NAMALWA (cell line): ENCODE results near the gene TST.

Experiments
- DNase-seq: peaks from one replicate; pipeline ENCODE4 v3.0.0-alpha.2; 2015; ENCODE audit warnings: low spot score

The TST gene

GRCh38 chr22:37019309-37020191 is at the start of gene TST, which contains the start of gene MPST:
TSS of gene TST (minus strand) at chr22:37019447. CDS start at chr22:37018732, 715 bp downstream.
TSS of gene MPST (plus strand) at chr22:37019742. CDS start at chr22:37019837, 95 bp downstream.
- peak; percentile 55 for DNase-seq

DNA sequence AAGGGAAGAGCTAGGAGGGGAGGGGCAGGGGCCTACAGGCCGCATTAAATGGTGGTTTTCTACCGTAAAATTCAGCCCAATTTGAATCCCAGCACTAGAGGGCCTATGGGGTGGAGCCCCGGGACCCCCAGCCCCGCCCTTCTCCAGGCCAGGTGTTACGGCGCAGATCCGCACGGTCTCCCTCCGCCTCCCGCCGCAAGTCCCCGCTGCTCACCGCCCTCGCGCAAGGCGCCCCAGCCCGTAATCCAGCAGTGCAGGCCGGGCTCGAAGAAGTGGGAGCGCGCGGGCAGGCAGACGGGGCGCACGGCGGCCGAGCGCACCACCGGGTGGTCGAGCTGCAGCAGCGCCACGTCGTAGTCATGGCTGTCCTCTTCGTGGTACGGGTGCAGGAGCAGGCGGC is 49.6 kb upstream of the TST start:
- DNase-seq = no peak

- no peak for DNase-seq
Observed at GRCh38 chr22:37067428-37067827, 48.2 kb upstream of the TST start.

- DNase-seq = no peak
Observed at GRCh38 chr22:37065961-37066360, 46.7 kb upstream of the TST start.

DNA sequence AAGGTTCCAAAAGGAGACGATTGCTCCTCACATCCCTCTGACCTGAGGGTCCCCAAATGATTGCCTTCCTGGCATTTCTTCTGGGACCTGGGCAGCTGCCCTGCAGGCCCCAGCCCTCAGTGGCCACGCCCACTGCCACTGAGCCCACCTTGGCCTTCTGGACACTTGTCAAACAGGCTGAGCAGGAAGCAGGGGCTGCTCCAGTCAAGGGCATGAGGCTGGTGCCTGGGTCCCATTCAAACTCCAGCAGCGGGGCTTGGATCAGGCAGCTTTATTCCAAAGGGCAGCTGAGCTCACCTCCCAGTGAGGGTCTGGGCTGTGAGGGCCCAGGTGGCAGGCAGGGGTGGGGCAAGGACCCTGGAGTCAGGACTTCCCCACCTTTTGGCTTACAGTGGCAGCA is 45.9 kb upstream of the TST start:
- DNase-seq = no peak

DNA sequence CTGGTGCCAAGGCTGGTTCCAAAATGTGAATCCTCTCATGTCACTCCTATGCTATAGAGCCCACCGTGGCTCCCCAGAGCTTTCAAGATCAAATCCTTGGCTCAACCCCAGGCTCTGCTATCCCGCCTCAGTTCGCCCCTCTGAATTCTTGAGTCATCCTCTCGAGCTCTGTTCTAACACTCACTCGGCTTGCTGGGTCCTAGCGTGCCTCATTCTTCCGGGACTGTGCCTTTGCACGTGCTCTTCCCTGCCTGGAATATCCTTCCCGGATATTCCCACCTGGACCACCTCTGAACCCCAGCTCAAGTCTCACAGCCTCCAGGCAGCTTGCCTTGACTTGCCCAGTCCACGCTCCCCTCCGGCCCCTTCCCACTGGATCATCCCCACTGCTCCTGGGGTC is 45.3 kb upstream of the TST start:
- DNase-seq = no peak

GRCh38 chr22:37063431-37064420 is 44.5 kb upstream of the TST start:
- DNase-seq = no peak

DNA sequence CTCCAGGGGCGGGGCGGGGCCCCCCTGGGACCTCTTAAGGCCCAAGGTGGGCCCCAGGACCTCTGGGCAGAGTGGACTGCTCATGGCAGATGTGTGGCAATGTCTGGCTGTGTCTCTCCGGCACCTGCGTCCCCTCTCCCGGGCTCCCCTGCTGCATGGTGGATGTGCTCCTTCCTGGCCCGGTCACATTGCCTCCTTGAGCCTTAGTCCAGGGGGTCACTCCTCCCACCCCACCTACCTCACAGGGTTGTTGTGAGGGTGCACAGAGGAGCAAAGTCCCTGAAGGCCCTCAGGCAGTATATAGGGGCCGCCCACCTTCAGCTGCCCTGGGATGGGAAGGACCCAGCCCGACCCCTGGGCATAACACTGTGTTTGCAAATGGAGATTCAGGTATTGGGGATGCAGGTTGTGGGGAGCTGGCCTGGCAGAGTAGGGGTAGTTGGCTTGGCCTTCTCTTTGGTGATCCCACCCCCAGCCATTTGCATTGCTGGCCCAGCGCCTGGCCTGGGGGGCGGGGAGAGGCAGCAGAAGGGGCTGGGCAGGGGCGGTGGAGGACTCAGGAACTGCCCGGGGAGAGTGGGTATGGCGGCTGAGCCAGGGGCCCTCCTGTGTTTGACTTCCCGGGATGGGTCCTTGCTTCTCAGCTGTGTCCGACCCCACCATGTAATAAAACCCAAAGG is 43.6 kb upstream of the TST start:
- no peak for DNase-seq

- no peak for DNase-seq
Observed at GRCh38 chr22:37062376-37062675, 43.1 kb upstream of the TST start.

GRCh38 chr22:37061611-37062375 is 42.5 kb upstream of the TST start:
- no peak for DNase-seq

DNA sequence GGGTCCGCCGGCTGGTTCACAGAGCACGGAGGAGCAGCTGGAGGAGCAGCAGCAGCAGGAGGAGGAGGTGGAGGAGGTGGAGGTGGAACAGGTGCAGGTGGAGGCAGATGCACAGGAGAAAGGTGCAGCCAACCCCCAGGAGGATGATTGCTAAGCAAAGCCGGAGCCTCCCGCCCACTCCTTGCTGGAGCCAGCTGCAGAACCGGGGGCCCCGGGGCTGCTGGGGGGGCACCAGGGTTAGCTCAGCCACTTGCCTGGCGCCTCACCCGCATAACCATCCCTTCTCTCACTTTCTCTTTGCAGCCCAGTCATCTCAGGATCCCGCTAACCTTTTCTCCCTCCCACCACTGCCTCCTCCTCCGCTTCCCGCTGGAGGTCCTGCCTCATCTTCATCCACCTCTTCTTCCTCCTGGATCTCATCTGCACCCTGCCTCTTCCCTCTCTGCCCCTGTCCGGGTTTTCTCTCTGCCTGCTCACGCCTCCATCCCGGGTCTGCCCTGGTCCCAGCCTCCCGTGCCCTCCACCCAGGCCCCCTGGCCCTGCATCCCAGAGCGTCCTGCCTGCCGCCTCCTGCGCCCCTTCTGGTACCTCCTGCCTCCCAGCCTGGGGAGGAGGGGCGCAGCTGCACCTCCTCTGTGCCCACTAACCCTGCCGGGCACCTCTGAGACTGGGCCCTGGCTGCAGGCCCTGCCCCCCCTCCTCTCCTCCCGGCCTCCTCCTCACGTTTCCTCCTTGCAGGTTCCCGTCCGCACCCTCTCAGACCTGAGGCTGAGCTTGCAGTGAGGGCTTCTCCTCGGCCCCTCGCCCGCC is 41.8 kb upstream of the TST start:
- DNase-seq = no peak

DNA sequence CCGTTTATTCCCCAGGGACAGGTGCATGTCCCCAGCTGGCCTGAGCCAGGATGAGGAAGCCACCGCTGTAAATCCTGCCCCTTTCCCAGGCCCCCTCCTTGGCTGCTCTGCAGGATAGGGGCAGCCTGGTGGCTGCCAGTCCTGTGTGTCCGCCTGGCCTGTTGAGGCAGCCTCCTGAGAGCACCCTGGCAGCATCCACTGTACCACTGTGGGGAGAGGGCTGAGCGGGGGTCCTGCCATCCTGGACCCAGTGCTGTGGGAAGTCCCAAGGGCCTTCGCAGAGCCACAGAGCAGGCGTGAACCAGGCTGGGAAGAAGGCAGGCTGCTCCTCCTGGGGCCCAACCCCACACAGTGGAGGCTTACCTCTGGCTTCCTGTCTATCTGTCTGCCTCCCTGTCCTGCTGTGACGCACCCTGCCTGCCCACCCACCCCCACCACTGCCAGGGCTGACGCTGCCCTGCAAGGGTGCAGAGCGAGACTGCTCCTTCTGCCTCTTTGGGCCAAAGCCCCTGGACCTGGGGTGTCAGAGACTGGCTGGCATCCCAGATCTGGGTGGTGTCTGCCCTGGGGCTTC is 40.7 kb upstream of the TST start:
- DNase-seq = no peak

DNA sequence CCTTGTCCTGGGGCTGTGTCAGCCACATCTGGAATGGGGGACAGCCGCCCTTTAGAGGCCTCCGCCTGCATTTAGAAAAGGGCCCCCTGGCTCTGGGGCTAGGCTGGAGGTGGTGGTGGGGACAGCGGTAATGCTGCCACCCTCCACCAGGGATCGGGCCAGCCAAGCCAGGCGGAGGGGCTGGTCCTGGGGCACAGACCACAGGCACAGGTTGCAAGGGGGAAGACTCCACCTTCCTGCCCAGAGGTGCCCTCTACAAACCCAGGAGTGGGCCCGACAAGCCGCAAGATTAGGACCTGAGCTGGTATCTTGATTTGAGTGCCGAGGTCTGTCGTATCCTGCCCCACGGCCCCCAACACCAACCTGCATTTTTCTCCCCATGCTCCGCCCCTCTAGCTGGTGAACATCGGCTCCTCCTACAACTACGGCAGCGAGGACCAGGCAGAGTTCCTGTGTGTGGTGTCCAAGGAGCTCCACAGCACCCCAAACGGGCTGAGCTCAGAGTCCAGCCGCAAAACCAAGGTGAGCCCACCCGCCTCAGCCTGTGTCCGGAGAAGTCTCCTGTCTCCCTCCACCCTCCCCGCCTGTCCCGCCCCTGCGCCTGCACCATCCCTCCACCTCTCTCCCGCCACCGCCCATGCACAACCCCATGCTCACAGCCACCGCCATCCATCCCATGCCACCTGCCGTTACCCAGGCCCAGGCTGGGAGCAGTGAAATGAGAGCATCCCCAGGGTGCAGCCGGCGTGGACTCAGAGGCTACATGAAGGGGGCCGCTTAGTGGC is 39.9 kb upstream of the TST start:
- DNase-seq = no peak

DNA sequence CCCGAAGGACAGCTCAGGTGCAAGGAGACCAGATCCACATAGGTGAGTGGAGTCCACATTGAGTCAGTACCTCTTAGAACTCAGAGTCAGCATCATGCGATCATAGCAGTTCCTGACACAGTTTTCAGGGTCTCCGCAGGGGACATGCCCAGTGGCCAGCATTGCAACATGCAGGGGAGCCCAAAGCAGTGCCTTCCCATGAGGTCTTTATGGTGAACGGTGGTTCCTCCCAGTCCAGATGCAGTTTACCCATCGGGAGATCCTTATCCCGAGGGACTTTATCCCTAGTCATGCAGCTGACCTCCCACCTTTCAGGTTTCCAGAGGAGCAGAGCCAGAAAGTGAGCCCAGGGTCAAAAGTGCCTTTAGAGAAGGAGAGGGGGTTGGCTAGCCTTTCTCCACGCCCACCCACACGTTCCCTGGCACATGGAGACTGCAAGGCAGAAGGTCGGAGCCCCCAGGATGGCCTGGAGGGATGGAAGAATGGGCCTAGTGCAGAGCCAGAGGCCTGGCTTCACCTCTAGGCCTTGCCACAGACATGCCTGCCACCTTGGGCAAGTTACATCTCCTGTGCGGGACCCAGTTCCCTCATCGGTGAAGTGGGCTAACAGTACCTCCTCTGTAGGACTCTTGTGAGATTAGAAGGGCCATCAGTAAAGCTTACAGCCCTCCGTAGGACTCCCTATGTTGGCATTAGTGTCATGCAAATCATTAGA is 38.7 kb upstream of the TST start:
- no peak for DNase-seq

GRCh38 chr22:37057226-37057625 is 38.0 kb upstream of the TST start:
- DNase-seq = no peak

- no peak for DNase-seq
Observed at GRCh38 chr22:37056246-37056645, 37.0 kb upstream of the TST start.

- DNase-seq = no peak
Observed at GRCh38 chr22:37054600-37055365, 35.5 kb upstream of the TST start.

DNA sequence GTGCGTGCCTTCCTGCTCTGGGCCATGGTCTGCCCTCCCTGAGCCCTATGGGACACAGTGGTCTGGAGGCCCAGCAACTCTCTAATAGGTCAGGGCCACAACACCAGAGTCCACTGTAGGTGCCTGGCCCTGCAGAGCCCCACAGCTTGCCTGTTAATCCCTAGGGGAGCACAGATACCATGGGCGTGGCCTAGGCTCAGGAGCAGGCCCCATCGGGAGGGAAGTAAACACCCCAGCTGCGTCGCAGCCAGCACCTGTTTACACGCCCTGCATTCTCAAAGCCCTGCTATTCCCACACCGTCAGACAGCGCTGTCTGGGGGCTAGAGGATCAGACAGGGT is 34.8 kb upstream of the TST start:
- DNase-seq = peak; percentile 78
